OCI-LY7 (cell line): Measurements from ENCODE around the gene KRT12.

Experiments
- EZH2phosphoT487 ChIP-seq: fragments of 200-600 bp; sonication (generic); IDR thresholded peaks from 2 replicates; pipeline ENCODE4 v1.6.1; 2018; ENCODE audit warnings: low read depth, borderline replicate concordance, mild to moderate bottlenecking, mixed run types, antibody characterized with exemption, low read length, moderate library complexity, mixed read lengths
- TF ChIP-seq, protein P1 (sequence below): fragments of 200-600 bp; sonication (generic); conservative IDR thresholded peaks from 2 replicates; pipeline ENCODE4 v1.5.1; 2014; ENCODE audit warnings: mild to moderate bottlenecking, antibody characterized with exemption, low read length, moderate library complexity, mixed read lengths

DNA sequence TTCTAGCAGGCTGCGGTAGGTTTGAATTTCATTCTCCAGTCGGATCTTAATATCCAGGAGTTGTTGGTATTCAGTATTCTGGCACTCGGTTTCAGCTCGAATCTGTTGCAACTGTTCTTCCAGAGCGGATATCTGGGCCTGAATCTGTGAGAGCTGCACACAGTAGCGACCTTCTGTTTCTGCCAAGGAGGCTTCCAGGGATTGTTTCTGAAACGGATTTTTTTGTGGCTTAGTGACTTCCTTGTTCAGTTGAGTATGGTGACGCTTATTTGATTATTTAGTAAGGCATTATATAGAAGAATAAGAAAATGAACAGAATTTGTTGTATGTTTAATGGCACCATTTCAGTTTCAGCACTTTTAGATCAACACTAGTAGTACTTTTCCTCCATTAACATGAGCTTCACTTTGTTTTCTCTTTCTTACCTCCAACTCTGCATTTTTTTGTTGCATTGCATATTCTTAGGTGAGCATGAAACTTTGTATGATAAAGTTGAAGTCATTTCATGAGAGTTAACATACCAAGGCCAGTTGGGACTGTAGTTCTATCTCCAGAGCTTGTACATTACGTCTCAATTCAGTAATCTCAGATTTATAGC is 47.4 kb downstream of the KRT12 start:
- TF ChIP-seq, protein P1, sequence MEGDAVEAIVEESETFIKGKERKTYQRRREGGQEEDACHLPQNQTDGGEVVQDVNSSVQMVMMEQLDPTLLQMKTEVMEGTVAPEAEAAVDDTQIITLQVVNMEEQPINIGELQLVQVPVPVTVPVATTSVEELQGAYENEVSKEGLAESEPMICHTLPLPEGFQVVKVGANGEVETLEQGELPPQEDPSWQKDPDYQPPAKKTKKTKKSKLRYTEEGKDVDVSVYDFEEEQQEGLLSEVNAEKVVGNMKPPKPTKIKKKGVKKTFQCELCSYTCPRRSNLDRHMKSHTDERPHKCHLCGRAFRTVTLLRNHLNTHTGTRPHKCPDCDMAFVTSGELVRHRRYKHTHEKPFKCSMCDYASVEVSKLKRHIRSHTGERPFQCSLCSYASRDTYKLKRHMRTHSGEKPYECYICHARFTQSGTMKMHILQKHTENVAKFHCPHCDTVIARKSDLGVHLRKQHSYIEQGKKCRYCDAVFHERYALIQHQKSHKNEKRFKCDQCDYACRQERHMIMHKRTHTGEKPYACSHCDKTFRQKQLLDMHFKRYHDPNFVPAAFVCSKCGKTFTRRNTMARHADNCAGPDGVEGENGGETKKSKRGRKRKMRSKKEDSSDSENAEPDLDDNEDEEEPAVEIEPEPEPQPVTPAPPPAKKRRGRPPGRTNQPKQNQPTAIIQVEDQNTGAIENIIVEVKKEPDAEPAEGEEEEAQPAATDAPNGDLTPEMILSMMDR: no peak
- TF ChIP-seq EZH2phosphoT487: no peak
